PC-9 (cell line): ENCODE measurements around the gene SSC4D.

Experiments used
- CTCF ChIP-seq: fragments of 200-600 bp; sonication (generic); conservative IDR thresholded peaks from 2 replicates; pipeline ENCODE4 v1.6.1; 2017; ENCODE audit warnings: mixed run types, antibody characterized with exemption, mild to moderate bottlenecking, moderate library complexity
- EZH2 ChIP-seq: fragments of 200-600 bp; sonication (generic); IDR thresholded peaks from 2 replicates; pipeline ENCODE4 v1.8.0; 2017; ENCODE audit warnings: antibody characterized with exemption, low read depth

DNA sequence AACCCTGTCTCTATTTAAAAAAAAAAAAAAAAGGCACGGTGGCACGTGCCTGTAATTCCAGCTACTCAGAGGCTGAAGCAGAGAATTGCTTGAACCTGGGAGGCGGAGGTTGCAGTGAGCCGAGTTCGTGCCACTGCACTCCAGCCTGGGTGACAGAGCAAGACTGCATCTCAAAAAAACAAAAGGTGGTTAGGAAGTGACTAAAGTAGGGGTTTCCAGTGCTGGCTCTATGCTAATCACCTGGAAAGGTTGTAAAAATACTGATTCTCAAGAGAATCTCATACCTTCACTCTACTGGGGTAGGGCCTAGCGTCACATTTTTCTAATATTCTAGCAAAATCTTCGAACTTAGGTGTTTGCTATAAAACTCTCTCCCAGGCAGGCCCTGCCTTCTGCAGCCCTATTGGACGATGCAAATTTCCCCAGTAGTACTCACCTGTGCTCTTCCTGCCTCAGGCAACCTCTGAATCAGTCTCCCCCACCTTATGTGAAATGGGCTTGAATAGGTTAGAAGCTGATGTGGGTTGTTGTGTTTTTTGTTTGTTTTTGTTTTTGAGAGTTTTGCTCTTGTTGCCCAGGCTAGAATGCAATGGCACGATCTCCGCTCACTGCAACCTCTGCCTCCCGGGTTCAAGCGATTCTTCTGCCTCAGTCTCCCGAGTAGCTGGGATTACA lies 18.8 kb upstream of the SSC4D start:
- no peak for TF ChIP-seq CTCF
- no peak for TF ChIP-seq EZH2
